Daoy (cell line): Measurements from ENCODE around the gene PBRM1. TPM values are rescaled to one million over a fixed set of nuclear protein-coding genes. Genes with fewer than 3 reads are reported as not detected.

Experiments used
- DNase-seq: peaks from one replicate; pipeline ENCODE4 v3.0.0-alpha.2; 2015; ENCODE audit warnings: low read depth
- total RNA-seq: library from RNA; depleted of rRNA; stranded (reverse); fragments of >200 nt; shearing (Covaris generic); gene quantifications from 2 replicates; pipeline ENCODE4 v1.2.3, GENCODE V29; 2014; rRNA removed

Gene PBRM1
- total RNA-seq, 1 experiment from 2014 or later, result 36.7 TPM

- DNase-seq, result no peak
Measured at GRCh38 chr3:52511509-52511908, 174.2 kb downstream of the PBRM1 start.

GRCh38 chr3:52509753-52510328 is 175.9 kb downstream of the PBRM1 start:
- no peak for DNase-seq

DNA sequence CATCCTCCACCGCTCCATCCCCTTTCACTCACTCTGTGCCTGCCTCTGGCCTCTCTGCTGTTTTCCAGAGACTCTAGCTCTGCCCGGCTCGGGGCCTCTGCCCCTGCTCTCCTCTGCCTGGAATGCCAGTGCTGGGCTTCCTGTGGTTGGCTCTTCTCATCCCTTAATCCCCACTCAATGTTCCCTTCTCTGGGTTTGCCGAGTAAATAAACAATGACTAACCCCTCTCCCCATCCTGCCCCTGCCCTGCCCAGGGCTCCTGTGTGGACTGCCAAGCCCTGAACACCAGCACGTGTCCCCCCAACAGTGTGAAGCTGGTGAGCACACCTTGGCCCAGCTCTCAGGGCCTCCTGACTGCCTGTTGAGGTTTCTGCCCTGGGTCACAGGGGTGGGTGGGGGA is 178.4 kb downstream of the PBRM1 start:
- DNase-seq, result peak; percentile 80

DNA sequence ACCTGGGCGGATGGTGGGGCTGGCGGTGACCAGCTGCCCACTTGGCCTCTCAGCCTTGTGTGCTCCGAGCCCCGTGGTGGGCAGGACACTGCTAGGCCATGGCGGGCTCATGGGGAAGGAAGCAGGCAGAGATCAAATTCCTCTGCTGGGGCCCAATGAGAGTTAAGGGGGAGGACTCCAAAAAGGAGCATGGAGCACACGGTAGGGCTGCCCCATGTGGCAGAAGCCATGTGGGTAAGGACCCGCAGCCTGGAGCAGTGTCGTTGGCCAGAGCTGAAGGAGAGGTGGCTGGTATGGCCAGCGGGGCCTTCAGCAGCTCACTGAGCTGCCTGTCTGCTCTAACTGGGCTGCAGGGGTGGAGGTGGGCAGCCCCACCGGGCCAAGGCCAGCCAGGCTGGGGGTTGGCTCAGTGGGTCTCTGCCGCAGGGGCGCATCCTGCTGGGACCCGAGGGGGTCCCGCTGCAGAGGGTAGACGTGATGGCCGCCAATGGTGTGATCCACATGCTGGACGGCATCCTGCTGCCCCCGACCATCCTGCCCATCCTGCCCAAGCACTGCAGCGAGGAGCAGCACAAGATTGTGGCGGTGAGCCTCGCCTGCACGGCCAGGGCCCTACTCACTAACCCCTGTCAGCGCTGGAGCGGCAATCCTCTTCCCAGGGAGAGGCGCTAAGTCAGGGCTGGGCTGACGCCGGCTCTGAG is 179.3 kb downstream of the PBRM1 start:
- DNase-seq, result no peak

- DNase-seq, result no peak
Measured at GRCh38 chr3:52504977-52505376, 180.7 kb downstream of the PBRM1 start.

GRCh38 chr3:52503788-52504424 is 181.8 kb downstream of the PBRM1 start:
- no peak for DNase-seq

DNA sequence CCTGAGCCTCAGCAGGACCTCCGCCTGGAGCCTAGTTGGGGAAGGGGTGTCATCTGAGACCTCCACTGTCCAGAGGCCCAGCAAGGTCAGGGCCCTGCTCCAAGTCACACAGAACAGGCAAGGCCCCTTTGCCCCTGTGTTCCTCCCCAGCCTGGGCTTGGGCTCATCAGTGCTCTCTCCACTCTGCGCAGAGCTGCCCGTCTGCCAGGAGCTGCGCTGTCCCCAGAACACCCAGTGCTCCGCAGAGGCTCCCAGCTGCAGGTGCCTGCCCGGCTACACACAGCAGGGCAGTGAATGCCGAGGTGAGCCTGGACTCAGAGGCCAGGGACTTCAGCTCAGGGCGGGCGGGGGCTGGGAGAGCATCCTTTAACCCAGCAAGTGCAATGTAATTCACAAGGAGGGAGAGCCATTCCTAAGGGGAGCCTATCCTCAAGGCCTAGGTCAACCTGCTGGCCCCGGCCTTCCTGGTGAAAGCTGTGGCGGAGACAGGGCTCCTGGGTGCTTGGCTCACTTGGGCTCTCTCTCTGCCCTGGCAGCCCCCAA is 182.8 kb downstream of the PBRM1 start:
- DNase-seq, result no peak

- no peak for DNase-seq
Measured at GRCh38 chr3:52502001-52502400, 183.7 kb downstream of the PBRM1 start.

- no peak for DNase-seq
Measured at GRCh38 chr3:52501046-52501445, 184.7 kb downstream of the PBRM1 start.

DNA sequence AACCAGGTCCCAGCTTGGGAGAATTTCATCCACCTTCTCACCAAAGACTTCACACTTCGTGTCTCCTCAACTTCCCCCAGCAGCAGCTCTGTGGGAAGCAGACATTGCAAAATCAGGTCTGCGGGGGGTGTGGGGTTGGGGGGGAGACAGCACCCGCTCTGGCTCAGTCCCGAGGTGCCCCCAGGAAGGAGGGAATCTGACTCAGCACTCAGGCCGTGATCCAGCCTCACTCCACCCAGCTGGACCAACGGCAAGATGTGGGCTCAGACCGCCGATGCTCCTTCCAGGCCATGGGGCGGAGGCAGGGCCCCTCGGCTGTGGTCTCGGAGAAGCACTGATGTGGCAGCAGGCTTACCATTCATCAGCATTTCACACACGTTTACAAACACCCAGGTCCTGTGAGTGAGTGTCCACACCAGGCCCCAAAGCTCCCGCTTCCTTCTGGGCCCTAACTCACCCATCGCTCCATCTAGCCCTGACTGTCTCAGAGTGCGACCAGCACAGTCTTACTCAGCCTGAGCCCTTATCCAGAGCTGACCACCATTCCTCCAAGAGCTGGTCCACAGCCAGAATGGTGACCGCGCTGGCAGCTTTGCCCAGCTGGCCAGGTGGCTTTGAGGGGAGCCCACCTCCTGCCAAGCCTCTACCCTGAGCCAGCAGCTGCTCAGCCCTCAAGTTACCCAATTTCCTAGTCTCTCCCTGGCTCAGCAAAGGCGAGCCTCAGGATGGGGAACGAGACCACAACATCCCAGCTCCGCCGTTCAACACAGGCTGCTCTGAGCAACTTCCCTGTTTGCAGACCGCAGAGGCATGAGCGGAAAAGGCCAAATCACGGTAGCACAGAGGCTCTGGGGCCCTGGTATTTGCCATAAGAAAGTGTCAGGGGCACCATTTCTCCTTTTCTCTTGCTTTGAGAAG is 187.3 kb downstream of the PBRM1 start:
- DNase-seq, result peak; percentile 49

- no peak for DNase-seq
Measured at GRCh38 chr3:52495777-52496602, 189.7 kb downstream of the PBRM1 start.

Other genes with a start within 250 kb of the PBRM1 start
- 0.34 TPM in 1 of 2 replicates, not detected in the other for gene SEMA3G, start 240.8 kb downstream of the PBRM1 start, total RNA-seq
- not detected in 2 replicates for gene TNNC1, start 231.9 kb downstream of the PBRM1 start, total RNA-seq
- gene NISCH, start 230.3 kb downstream of the PBRM1 start, total RNA-seq, result 18.7 and 19.0 TPM in 2 replicates
- not detected in 2 replicates for gene STAB1, start 190.6 kb downstream of the PBRM1 start, total RNA-seq
- 68.6 and 73.1 TPM in 2 replicates for gene NT5DC2, start 152.1 kb downstream of the PBRM1 start, total RNA-seq
- 3.8 and 13.9 TPM in 2 replicates for gene UQCC5, start 149.3 kb downstream of the PBRM1 start, total RNA-seq
- gene GNL3, start 119 bp upstream of the PBRM1 start, total RNA-seq, result 203 and 268 TPM in 2 replicates
- gene GLT8D1, start 19.9 kb upstream of the PBRM1 start, total RNA-seq, result 37.7 and 62.4 TPM in 2 replicates
- 120 and 132 TPM in 2 replicates for gene SPCS1, start 20.2 kb upstream of the PBRM1 start, total RNA-seq
- gene NEK4, start 85.0 kb upstream of the PBRM1 start, total RNA-seq, result 17.1 and 22.9 TPM in 2 replicates
- gene ITIH1, start 91.7 kb upstream of the PBRM1 start, total RNA-seq, result not detected in 2 replicates
- not detected in 2 replicates for gene ITIH3, start 108.9 kb upstream of the PBRM1 start, total RNA-seq
- gene ITIH4, start 144.8 kb upstream of the PBRM1 start, total RNA-seq, result 0.09 and 0.40 TPM in 2 replicates
- gene MUSTN1, start 149.1 kb upstream of the PBRM1 start, total RNA-seq, result not detected in 2 replicates
- gene STIMATE, start 211.6 kb upstream of the PBRM1 start, total RNA-seq, result 6.3 and 16.9 TPM in 2 replicates